Stomach (tissue), 9 donors: ENCODE results near the gene UQCC2. TPM values are rescaled to one million over a fixed set of nuclear protein-coding genes. Genes with fewer than 3 reads are reported as not detected.

Source experiments
- DNase-seq, 2 donors: peaks; one replicate each; pipeline versions ENCODE4 v3.0.0 to v3.0.0-alpha.2; 2013 to 2019
- H3K27ac ChIP-seq, 5 donors: fragments of 200-600 bp in 4 of 5; sonication (generic) in 4 of 5; one replicate each; pipeline ENCODE4 v1.5.1; 2013 to 2019; ENCODE audit warnings: mild to moderate bottlenecking in 1 of 5, moderate library complexity in 1 of 5
- H3K27me3 ChIP-seq, 3 donors: fragments of 200-600 bp; sonication (generic); one replicate each; pipeline ENCODE4 v1.5.1; 2017 to 2019; ENCODE audit warnings: mixed run types in 1 of 3
- H3K36me3 ChIP-seq, 4 donors: fragments of 200-600 bp; sonication (generic); 1 replicate in 3 of 4; 2 replicates in 1 of 4; pipeline ENCODE4 v1.5.1; 2016 to 2019
- H3K4me1 ChIP-seq, 4 donors: fragments of 200-600 bp; sonication (generic); one replicate each; pipeline ENCODE4 v1.5.1; 2016 to 2019
- H3K4me3 ChIP-seq, 4 donors: fragments of 200-600 bp; sonication (generic) in 3 of 4; one replicate each; pipeline ENCODE4 v1.5.1; 2016 to 2019; ENCODE audit warnings: mild to moderate bottlenecking in 1 of 4
- H3K9me3 ChIP-seq, 4 donors: fragments of 200-600 bp; sonication (generic); one replicate each; pipeline ENCODE4 v1.5.1; 2016 to 2019
- EP300 ChIP-seq: sonication (generic); formaldehyde crosslinking; IDR thresholded peaks from one replicate; pipeline ENCODE4 v1.6.1; 2017; ENCODE audit warnings: antibody characterized with exemption
- POLR2A ChIP-seq, 4 donors: fragments of 450-650 bp; IDR thresholded peaks; one replicate each; pipeline ENCODE4 v1.6.1; 2016; ENCODE audit warnings: antibody characterized with exemption in 4 of 4, control low read depth in 2 of 4, mild to moderate bottlenecking in 1 of 4, moderate library complexity in 1 of 4
- POLR2AphosphoS5 ChIP-seq, 3 donors: sonication (generic); formaldehyde crosslinking; IDR thresholded peaks; one replicate each; pipeline ENCODE4 v1.6.1; 2016; ENCODE audit warnings: antibody characterized with exemption in 3 of 3
- WGBS, 5 donors: extraction: QIAGEN DNeasy Blood & Tissue Kit in 3 of 5; methylation state at CpG; one replicate each; pipeline versions ENCODE4 v1.1.5 to v1.1.7; 2013 to 2018; 5-methylcytosine and 5-hydroxymethylcytosine counted together
- intact Hi-C: fragments of 100-400 bp; cut with DNase I; formaldehyde crosslinking; loops from one replicate; pipeline ENCODE4 v1.15.1; 2023; ENCODE audit warnings: low total_unique reads
- polyA plus RNA-seq, 3 donors: library from polyadenylated mRNA; stranded (reverse); fragments of 200-250 nt; gene quantifications; one replicate each; pipeline ENCODE4 v1.2.3, GENCODE V29; 2013
- total RNA-seq, 5 donors: library from RNA; depleted of rRNA; stranded (reverse); fragments of >200 nt; gene quantifications; one replicate each; pipeline versions ENCODE4 v1.1.0 to v1.2.3, GENCODE V29; 2014 to 2016
- TF ChIP-seq, protein P1 (sequence below), 7 experiments: fragments of 450-650 bp in 4 of 7; fragments of 200-600 bp in 3 of 7; sonication (generic) in 3 of 7; IDR thresholded peaks; one replicate each; pipeline ENCODE4 v1.5.1; 2016 to 2019; ENCODE audit warnings: antibody characterized with exemption in 7 of 7, control low read depth in 2 of 7, mild to moderate bottlenecking in 1 of 7
- donor health status: healthy with polysubstance abuse.
- donor health status: Bipolar disorder and iron deficiency.
- donor health status: healthy.

Gene UQCC2
- total and polyA plus RNA-seq, 8 donors = 4.7 to 109 (median 24.7) TPM

- intact Hi-C loops = no loop called here
- Histone ChIP-seq H3K27me3 (peaks cover 0 to 10% (median 0%) of the 10 kb centered on the region in 3 donors), H3K36me3 (no peaks in the 10 kb centered on the region), H3K9me3 (no peaks in the 10 kb centered on the region), H3K4me1 (peaks cover 0 to 19% (median 7%) of the 10 kb centered on the region in 4 donors), H3K27ac (no peak overlapping the region), H3K4me3 (no peak overlapping the region)
- TF ChIP-seq, protein P1, sequence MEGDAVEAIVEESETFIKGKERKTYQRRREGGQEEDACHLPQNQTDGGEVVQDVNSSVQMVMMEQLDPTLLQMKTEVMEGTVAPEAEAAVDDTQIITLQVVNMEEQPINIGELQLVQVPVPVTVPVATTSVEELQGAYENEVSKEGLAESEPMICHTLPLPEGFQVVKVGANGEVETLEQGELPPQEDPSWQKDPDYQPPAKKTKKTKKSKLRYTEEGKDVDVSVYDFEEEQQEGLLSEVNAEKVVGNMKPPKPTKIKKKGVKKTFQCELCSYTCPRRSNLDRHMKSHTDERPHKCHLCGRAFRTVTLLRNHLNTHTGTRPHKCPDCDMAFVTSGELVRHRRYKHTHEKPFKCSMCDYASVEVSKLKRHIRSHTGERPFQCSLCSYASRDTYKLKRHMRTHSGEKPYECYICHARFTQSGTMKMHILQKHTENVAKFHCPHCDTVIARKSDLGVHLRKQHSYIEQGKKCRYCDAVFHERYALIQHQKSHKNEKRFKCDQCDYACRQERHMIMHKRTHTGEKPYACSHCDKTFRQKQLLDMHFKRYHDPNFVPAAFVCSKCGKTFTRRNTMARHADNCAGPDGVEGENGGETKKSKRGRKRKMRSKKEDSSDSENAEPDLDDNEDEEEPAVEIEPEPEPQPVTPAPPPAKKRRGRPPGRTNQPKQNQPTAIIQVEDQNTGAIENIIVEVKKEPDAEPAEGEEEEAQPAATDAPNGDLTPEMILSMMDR (IDR thresholded peaks at IDR 0.05) = no peak
- TF ChIP-seq POLR2A (IDR thresholded peaks at IDR 0.05) = no peak
- no peak for TF ChIP-seq POLR2AphosphoS5 (IDR thresholded peaks at IDR 0.05)
- TF ChIP-seq EP300 = no peak
- 70 to 90% (median 81%) methylated on average over 7 of the region's 7 CpGs for WGBS, 5 donors
- no peak for DNase-seq
These were observed 37.9 kb upstream of the UQCC2 start for GRCh38 chr6:33749401-33749800.

- 73 to 90% (median 83%) methylated on average over 4 of the region's 4 CpGs for WGBS, 5 donors
These were observed 37.3 kb upstream of the UQCC2 start for GRCh38 chr6:33748841-33749240.

GRCh38 chr6:33747823-33748222 lies 36.3 kb upstream of the UQCC2 start:
- intact Hi-C loops = no loop called here
- WGBS, 5 donors = 73 to 92% (median 88%) methylated on average over 5 of the region's 5 CpGs
- Histone ChIP-seq H3K9me3 (no peaks in the 10 kb centered on the region), H3K27me3 (peaks cover 0 to 10% (median 0%) of the 10 kb centered on the region in 3 donors), H3K4me1 (peaks cover 0 to 27% (median 10%) of the 10 kb centered on the region in 4 donors), H3K36me3 (no peaks in the 10 kb centered on the region), H3K4me3 (no peak overlapping the region), H3K27ac (peak overlapping the region in 1 of 5 donors; percentile 61)
- no peak for DNase-seq
- TF ChIP-seq, protein P1 (IDR thresholded peaks at IDR 0.05) = no peak
- TF ChIP-seq EP300 (no peak), POLR2A (IDR thresholded peaks at IDR 0.05) (no peak), POLR2AphosphoS5 (IDR thresholded peaks at IDR 0.05) (no peak)

More at GRCh38 chr6:33748841-33749240, 37.3 kb upstream of the UQCC2 start:
- Histone ChIP-seq H3K27ac (no peak overlapping the region), H3K9me3 (no peaks in the 10 kb centered on the region), H3K36me3 (no peaks in the 10 kb centered on the region), H3K4me1 (peaks cover 0 to 25% (median 10%) of the 10 kb centered on the region in 4 donors), H3K4me3 (no peak overlapping the region), H3K27me3 (peaks cover 0 to 10% (median 0%) of the 10 kb centered on the region in 3 donors)
- intact Hi-C loops = no loop called here
- no peak for DNase-seq
- TF ChIP-seq POLR2A (IDR thresholded peaks at IDR 0.05) (no peak), POLR2AphosphoS5 (IDR thresholded peaks at IDR 0.05) (no peak), EP300 (no peak)
- TF ChIP-seq, protein P1 (IDR thresholded peaks at IDR 0.05) = no peak

GRCh38 chr6:33746651-33747100 lies 35.2 kb upstream of the UQCC2 start, which contains the start of gene IP6K3:
TSS of gene IP6K3 (minus strand) at chr6:33746905. CDS start at chr6:33735476, 11,429 bp downstream.
- Histone ChIP-seq H3K4me1 (peaks cover 0 to 26% (median 6%) of the 10 kb centered on the region in 4 donors), H3K27me3 (peaks cover 0 to 16% (median 0%) of the 10 kb centered on the region in 3 donors), H3K9me3 (no peaks in the 10 kb centered on the region), H3K4me3 (peak within 1 kb of the TSS in 3 of 4 donors; percentile 16 to 32 (median 22)), H3K36me3 (no peaks in the 10 kb centered on the region), H3K27ac (peak within 1 kb of the TSS in 4 of 5 donors; percentile 40 to 67 (median 60))
- no peak for TF ChIP-seq EP300
- peak in 2 of 3 donors; percentile 8 to 30 for TF ChIP-seq POLR2AphosphoS5 (IDR thresholded peaks at IDR 0.05)
- no peak for TF ChIP-seq POLR2A (IDR thresholded peaks at IDR 0.05)
- TF ChIP-seq, protein P1 (IDR thresholded peaks at IDR 0.05) = no peak
- intact Hi-C loops = no loop called here
- no peak for DNase-seq
- WGBS, 5 donors = 40 to 62% (median 55%) methylated on average over 5 to 10 of the region's 10 CpGs
